Left lung (tissue), 10 donors: ENCODE results near the gene TMEM123. TPM values are rescaled to one million over a fixed set of nuclear protein-coding genes. Genes with fewer than 3 reads are reported as not detected.

ENCODE experiments used
- ATAC-seq: fragments of 200-7000 bp; cut with Tn5 transposase; one replicate; pipeline ENCODE4 v1.9.1; 2020; ENCODE audit warnings: moderate library complexity
- DNase-seq, 4 donors: peaks; one replicate each; pipeline ENCODE4 v3.0.0-alpha.2; 2013 to 2020
- H3K27ac ChIP-seq, 2 donors: fragments of 200-600 bp; sonication (generic) in 1 of 2; one replicate each; pipeline versions ENCODE4 v1.5.0 to v1.8.0; 2020 to 2021
- H3K27me3 ChIP-seq, 2 donors: fragments of 200-600 bp; sonication (generic) in 1 of 2; one replicate each; pipeline versions ENCODE4 v1.5.0 to v1.8.0; 2020 to 2021
- H3K36me3 ChIP-seq, 2 donors: fragments of 200-600 bp; sonication (generic) in 1 of 2; one replicate each; pipeline versions ENCODE4 v1.5.0 to v1.8.0; 2020 to 2021
- H3K4me1 ChIP-seq, 2 donors: fragments of 200-600 bp; one replicate each; pipeline ENCODE4 v1.8.0; 2021
- H3K4me3 ChIP-seq, 2 donors: fragments of 200-600 bp; sonication (generic) in 1 of 2; one replicate each; pipeline versions ENCODE4 v1.5.0 to v1.8.0; 2020 to 2021; ENCODE audit warnings: mild to moderate bottlenecking in 1 of 2
- H3K9me3 ChIP-seq, 2 donors: fragments of 200-600 bp; sonication (generic) in 1 of 2; one replicate each; pipeline versions ENCODE4 v1.5.0 to v1.8.0; 2020 to 2021
- intact Hi-C, 2 donors: fragments of 100-400 bp; cut with DNase I; formaldehyde crosslinking; loops; one replicate each; pipeline versions ENCODE4 v1.11.2 to v1.14.2; 2022
- polyA plus RNA-seq, 6 donors: library from polyadenylated mRNA; unstranded; fragments of 120-200 nt; gene quantifications; one replicate each; pipeline ENCODE4 v1.2.1, GENCODE V29; 2013; ENCODE audit not compliant: insufficient read length in 6 of 6
- total RNA-seq, 2 donors: library from RNA; stranded (reverse); fragmentation: NEBNext Ultra II Directional; extraction: Animal tissue kit (Norgen Biotek cat#: 25700); gene quantifications; one replicate each; pipeline ENCODE4 v1.2.1, GENCODE V29; 2021
- TF ChIP-seq, protein P1 (sequence below), 2 donors: fragments of 200-600 bp; sonication (generic) in 1 of 2; IDR thresholded peaks; one replicate each; pipeline versions ENCODE4 v1.5.0 to v1.8.0; 2021; ENCODE audit warnings: antibody characterized with exemption in 2 of 2
- donor health status: DM: no; HTN: yes; CAD: no.
- donor health status: DM: no; HTN: no; CAD: no.

Gene TMEM123
- total and polyA plus RNA-seq, 8 donors: 127 to 351 (median 260) TPM

DNA sequence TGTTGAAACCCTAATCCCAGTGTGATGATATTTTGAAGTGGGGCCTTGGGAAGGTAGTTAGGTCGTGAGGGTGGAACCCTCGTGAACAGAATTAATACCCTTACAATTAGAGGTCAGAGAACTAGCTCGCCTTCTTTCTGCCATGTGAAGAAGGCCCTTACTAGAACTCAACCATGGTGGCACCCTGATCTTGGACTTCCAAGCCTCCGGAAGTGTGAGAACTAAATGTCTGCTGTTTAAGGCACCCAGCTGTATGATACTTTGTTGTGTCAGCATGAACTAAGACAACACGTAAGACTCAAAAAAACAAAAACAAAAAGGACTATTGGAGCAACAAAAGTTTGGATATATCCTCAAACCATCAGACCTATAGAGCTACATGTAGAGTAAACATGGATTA, 52.0 kb downstream of the TMEM123 start:
- no peak overlapping the region for H3K4me3 ChIP-seq
- TF ChIP-seq, protein P1, sequence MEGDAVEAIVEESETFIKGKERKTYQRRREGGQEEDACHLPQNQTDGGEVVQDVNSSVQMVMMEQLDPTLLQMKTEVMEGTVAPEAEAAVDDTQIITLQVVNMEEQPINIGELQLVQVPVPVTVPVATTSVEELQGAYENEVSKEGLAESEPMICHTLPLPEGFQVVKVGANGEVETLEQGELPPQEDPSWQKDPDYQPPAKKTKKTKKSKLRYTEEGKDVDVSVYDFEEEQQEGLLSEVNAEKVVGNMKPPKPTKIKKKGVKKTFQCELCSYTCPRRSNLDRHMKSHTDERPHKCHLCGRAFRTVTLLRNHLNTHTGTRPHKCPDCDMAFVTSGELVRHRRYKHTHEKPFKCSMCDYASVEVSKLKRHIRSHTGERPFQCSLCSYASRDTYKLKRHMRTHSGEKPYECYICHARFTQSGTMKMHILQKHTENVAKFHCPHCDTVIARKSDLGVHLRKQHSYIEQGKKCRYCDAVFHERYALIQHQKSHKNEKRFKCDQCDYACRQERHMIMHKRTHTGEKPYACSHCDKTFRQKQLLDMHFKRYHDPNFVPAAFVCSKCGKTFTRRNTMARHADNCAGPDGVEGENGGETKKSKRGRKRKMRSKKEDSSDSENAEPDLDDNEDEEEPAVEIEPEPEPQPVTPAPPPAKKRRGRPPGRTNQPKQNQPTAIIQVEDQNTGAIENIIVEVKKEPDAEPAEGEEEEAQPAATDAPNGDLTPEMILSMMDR (IDR thresholded peaks at IDR 0.05): no peak
- ATAC-seq (no peak), DNase-seq (no peak)
- no peak overlapping the region for H3K27ac ChIP-seq
- peaks cover 0 to 15% of the 10 kb centered on the region in 2 donors for H3K4me1 ChIP-seq
- peaks cover 0 to 61% of the 10 kb centered on the region in 2 donors for H3K36me3 ChIP-seq
- H3K9me3 ChIP-seq: no peaks in the 10 kb centered on the region
- intact Hi-C loops: no loop called here
- no peaks in the 10 kb centered on the region for H3K27me3 ChIP-seq

DNA sequence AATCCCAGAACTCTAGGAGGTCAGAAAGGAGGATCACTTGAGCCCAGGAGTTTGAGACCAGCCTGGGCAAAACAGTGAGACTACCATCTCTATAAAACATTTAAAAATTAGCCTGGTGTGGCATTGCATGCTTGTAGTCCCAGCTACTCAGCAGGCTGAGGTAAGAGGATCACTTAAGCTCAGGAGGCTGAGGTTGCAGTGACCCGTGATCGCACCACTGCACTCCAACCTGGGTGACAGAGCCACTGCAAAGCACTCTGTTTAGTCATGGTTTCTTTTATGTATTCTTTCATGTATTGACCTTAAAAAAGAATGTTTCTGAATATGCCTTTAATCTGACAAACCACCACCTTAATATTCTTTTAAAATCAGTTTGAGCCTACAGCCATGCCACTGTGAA, 53.4 kb downstream of the TMEM123 start:
- DNase-seq: no peak
- no peak overlapping the region for H3K4me3 ChIP-seq
- H3K27ac ChIP-seq: no peak overlapping the region
- intact Hi-C loops: no loop called here
- TF ChIP-seq, protein P1 (IDR thresholded peaks at IDR 0.05): no peak
- H3K27me3 ChIP-seq: no peaks in the 10 kb centered on the region
- no peak for ATAC-seq
- H3K4me1 ChIP-seq: peaks cover 0 to 14% of the 10 kb centered on the region in 2 donors
- H3K36me3 ChIP-seq: peaks cover 0 to 73% of the 10 kb centered on the region in 2 donors
- H3K9me3 ChIP-seq: no peaks in the 10 kb centered on the region

DNA sequence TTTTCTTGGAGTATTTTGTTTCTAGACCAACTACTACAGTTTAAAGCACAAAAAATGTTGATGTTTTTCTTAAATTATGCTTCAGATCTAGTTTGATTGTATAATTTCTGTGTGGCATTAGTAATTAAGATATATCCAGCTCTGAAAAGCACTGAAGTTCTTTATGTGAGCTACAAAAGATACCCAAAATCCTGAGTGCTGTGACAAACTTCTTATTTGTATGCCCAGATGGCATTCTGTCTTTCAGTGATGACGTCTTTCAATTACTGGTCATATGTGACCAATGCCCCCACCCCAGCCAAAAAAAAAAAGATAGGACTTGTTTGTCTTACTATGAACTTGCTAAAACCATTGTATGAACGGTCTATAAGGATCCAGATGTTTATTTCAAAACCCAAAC, 54.3 kb downstream of the TMEM123 start:
- intact Hi-C loops: no loop called here

DNA sequence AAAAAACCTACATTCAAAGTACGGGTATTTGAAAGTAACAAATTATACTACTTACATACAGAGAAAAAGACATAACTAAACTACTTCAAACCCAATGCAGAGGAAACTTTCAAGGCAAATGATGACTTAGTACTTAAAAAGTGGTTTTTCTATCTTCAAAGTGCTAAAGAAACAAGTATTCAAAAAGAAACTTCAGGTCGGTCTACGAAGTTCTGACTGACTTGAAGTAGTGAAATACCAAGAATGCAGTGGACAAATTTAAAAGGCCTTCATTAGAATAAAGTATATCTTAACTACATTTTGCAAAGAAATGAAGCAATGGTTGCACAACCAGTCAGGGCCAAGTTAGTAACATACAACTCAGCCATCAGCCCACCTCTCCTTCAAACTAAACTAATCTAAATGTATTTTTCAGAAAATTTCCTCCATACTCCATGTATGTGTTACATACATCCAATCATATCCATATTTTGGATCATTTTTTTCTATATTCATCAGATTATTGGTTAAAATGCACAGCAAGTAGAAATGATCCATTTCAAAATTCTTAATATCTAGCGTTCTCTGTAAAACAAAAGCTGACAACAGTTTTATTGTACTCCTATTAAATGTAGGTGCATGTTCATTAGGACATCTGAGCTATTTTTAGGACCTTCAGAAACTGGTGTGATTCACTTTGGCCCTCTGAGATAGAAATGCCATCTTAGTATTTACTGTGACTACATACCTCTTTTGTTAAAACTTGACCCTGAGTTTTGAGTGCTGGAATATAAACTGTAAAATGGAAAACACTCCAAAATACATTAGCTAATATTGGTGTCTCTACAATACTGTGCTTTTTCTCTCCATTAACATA, 55.6 kb downstream of the TMEM123 start:
- no peak overlapping the region for H3K4me3 ChIP-seq
- no peaks in the 10 kb centered on the region for H3K4me1 ChIP-seq
- H3K27ac ChIP-seq: no peak overlapping the region
- intact Hi-C loops: no loop called here
- H3K36me3 ChIP-seq: peaks cover 0 to 80% of the 10 kb centered on the region in 2 donors
- TF ChIP-seq, protein P1 (IDR thresholded peaks at IDR 0.05): no peak
- H3K9me3 ChIP-seq: no peaks in the 10 kb centered on the region
- H3K27me3 ChIP-seq: no peaks in the 10 kb centered on the region
- DNase-seq: no peak
- no peak for ATAC-seq

More for the DNA sequence above, 54.3 kb downstream of the TMEM123 start:
- peaks cover 0 to 76% of the 10 kb centered on the region in 2 donors for H3K36me3 ChIP-seq
- peaks cover 0 to 13% of the 10 kb centered on the region in 2 donors for H3K4me1 ChIP-seq
- H3K27me3 ChIP-seq: no peaks in the 10 kb centered on the region
- no peak for ATAC-seq
- DNase-seq: no peak
- H3K27ac ChIP-seq: no peak overlapping the region
- TF ChIP-seq, protein P1 (IDR thresholded peaks at IDR 0.05): no peak
- no peaks in the 10 kb centered on the region for H3K9me3 ChIP-seq
- H3K4me3 ChIP-seq: no peak overlapping the region

DNA sequence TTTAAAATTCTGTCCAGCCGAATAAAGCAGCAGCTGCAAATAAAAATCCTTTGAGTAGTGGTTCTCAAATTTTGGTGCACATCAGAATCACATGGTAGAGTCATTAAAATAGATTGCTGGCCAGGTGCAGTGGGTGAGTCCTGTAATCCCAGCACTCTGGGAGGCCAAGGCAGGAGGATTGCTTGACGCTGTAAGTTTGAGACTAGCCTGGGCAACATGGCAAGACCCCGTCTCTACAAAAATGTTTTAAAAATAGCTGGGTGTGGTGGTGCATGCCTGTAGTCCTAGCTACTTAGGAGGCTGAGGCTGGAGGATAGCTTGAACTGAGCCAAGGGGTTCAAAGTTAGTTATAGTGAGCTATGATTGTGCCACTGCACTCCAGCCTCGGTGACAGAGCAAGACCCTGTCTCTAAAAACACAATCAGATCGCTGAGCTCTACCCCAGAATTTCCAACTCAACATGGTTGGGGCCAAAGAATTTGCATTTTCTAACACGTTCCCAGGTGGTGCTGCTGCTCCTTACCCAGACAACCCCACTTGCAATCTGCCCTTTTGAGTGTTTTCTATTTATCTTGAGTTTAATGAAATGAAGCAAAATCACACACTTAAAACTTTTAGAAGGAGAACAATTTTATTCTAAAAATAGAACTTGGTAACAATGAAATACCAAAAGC, 56.7 kb downstream of the TMEM123 start:
- intact Hi-C loops: no loop called here
- DNase-seq (no peak), ATAC-seq (no peak)
- Histone ChIP-seq H3K4me3 (no peak overlapping the region), H3K9me3 (no peaks in the 10 kb centered on the region), H3K27ac (no peak overlapping the region), H3K27me3 (no peaks in the 10 kb centered on the region), H3K36me3 (peaks cover 0 to 79% of the 10 kb centered on the region in 2 donors), H3K4me1 (no peaks in the 10 kb centered on the region)
- TF ChIP-seq, protein P1 (IDR thresholded peaks at IDR 0.05): no peak
